Measurements from ENCODE around the gene DECR2.

DECR2 gene

DNA sequence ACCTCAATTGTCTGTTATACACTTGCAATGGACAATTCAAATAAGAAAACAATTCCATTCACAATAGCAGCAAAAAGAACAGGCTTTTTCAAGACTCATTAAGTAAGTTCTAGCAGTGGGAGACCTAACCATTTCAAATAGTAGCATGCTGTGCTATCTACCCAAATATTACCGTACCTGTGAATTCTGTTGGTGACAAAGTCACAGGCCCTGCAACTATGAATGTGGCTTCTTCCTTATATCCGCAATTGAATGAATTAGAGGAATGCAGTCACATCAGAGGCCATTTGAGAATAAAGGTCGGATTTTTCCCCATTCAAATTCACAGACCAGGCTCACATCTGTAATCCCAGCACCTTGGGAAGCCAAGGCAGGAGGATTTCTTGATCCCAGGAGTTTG, 5.5 kb upstream of the DECR2 start:
- H3K9me3 Mint-ChIP-seq = peaks cover 4% of the 10 kb centered on the region
- peaks cover 7% of the 10 kb centered on the region for H3K27me3 Mint-ChIP-seq (ENCODE audit: low read depth, poor library complexity)
- H3K27ac Mint-ChIP-seq = peak overlapping the region; percentile 97
- no peak for DNase-seq
- H3K4me1 Mint-ChIP-seq = peaks cover 31% of the 10 kb centered on the region
- peaks cover 9% of the 10 kb centered on the region for H3K36me3 Mint-ChIP-seq (ENCODE audit: low read depth)
- H3K4me3 Mint-ChIP-seq = peak overlapping the region; percentile 94
- TF ChIP-seq, protein P1, sequence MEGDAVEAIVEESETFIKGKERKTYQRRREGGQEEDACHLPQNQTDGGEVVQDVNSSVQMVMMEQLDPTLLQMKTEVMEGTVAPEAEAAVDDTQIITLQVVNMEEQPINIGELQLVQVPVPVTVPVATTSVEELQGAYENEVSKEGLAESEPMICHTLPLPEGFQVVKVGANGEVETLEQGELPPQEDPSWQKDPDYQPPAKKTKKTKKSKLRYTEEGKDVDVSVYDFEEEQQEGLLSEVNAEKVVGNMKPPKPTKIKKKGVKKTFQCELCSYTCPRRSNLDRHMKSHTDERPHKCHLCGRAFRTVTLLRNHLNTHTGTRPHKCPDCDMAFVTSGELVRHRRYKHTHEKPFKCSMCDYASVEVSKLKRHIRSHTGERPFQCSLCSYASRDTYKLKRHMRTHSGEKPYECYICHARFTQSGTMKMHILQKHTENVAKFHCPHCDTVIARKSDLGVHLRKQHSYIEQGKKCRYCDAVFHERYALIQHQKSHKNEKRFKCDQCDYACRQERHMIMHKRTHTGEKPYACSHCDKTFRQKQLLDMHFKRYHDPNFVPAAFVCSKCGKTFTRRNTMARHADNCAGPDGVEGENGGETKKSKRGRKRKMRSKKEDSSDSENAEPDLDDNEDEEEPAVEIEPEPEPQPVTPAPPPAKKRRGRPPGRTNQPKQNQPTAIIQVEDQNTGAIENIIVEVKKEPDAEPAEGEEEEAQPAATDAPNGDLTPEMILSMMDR (IDR thresholded peaks at IDR 0.05) = no peak

DNA sequence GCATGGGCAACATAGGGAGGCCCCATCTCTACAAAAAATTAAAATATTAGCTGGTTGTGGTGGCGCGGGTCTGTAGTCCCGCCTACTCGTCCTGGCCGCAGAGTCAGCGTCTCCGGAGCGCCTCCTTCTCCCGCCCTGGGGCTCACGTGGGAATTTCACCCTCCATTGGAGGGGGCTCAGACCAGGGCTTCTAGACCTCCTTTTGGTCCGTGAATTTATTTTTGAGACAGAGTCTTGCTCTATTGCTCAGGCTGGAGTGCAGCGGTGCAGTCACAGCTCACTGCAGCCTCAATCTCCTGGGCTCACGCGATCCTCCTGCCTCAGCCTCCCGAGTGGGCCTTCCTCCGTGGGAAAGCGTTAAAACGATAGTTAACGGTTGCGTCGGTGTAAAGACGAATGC, 5.1 kb upstream of the DECR2 start:
- H3K4me1 Mint-ChIP-seq = peaks cover 31% of the 10 kb centered on the region
- peaks cover 9% of the 10 kb centered on the region for H3K36me3 Mint-ChIP-seq (ENCODE audit: low read depth)
- H3K27me3 Mint-ChIP-seq (ENCODE audit: low read depth, poor library complexity) = peaks cover 7% of the 10 kb centered on the region
- peak; percentile 60 for DNase-seq
- TF ChIP-seq, protein P1 (IDR thresholded peaks at IDR 0.05) = no peak
- peak overlapping the region; percentile 94 for H3K4me3 Mint-ChIP-seq
- peak overlapping the region; percentile 97 for H3K27ac Mint-ChIP-seq
- H3K9me3 Mint-ChIP-seq = peaks cover 4% of the 10 kb centered on the region

DNA sequence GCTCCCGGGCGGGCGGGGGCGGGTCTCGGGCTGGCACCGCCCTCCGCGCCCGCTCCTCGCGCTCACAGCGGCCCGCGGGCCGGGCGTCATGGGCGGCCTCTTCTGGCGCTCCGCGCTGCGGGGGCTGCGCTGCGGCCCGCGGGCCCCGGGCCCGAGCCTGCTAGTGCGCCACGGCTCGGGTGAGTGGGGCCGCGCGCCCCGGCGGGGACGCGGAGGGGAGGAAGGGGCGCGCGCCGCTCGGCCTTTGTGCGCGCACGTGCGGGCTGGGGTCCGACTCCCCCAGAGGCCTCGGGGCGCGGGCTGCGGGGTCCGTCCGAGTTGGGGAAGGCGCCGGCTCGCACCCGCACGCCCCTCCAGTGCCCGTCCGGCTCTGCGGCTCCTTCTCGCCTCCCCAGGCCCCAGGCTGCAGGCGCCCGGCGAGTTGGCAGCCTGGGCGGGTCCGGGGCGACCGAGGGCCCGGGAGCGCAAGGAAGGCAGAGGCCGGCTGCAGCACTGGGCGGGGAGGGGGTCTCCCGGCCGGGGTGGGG, 4.5 kb upstream of the DECR2 start, which contains the start of gene NME4:
TSS of gene NME4 (plus strand) at position 65 of the 527 bp plus-strand sequence. CDS start at position 89, 24 bp downstream.
- H3K36me3 Mint-ChIP-seq (ENCODE audit: low read depth) = peaks cover 4% of the 10 kb centered on the region
- H3K27ac Mint-ChIP-seq = peak within 1 kb of the TSS; percentile 97
- peak; percentile 59 for DNase-seq
- H3K4me3 Mint-ChIP-seq = peak within 1 kb of the TSS; percentile 94
- H3K27me3 Mint-ChIP-seq (ENCODE audit: low read depth, poor library complexity) = peaks cover 7% of the 10 kb centered on the region
- H3K4me1 Mint-ChIP-seq = peaks cover 31% of the 10 kb centered on the region
- TF ChIP-seq, protein P1 (IDR thresholded peaks at IDR 0.05) = no peak
- H3K9me3 Mint-ChIP-seq = peaks cover 4% of the 10 kb centered on the region

DNA sequence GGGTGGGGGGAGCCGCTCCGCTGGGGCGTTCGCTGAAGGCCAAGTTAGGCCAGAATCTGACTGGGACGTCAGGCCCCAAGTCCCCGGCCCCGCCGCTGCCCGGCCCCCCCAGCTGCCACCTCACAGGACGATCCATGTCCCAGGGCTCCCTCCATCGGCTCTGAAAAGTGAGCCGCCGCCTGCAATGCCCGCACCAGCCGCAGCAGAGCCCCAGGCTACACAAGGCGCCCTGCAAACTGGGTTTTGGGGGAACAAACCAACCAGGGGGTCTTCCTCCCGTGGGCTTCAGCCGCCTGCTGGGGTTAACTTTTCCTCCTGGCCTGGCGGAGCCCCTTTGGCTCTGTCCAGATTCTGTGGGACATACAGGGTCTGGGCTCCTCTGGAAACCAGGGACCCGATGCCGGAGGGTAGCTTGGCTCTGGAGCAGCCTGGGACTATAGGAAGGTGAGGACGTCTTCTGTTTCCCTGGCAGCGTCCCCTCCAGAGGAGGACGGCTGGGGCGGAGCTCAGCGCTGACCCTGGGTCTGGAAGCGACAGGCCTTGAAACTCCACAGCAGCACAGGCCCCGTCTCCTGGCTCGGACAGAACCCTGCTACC, 3.9 kb upstream of the DECR2 start:
- peaks cover 4% of the 10 kb centered on the region for H3K36me3 Mint-ChIP-seq (ENCODE audit: low read depth)
- DNase-seq = peak; percentile 80
- peaks cover 7% of the 10 kb centered on the region for H3K27me3 Mint-ChIP-seq (ENCODE audit: low read depth, poor library complexity)
- H3K27ac Mint-ChIP-seq = peak overlapping the region; percentile 85
- peaks cover 31% of the 10 kb centered on the region for H3K4me1 Mint-ChIP-seq
- H3K9me3 Mint-ChIP-seq = peaks cover 3% of the 10 kb centered on the region
- peak overlapping the region; percentile 77 for H3K4me3 Mint-ChIP-seq
- TF ChIP-seq, protein P1 (IDR thresholded peaks at IDR 0.05) = peak; percentile 20

DNA sequence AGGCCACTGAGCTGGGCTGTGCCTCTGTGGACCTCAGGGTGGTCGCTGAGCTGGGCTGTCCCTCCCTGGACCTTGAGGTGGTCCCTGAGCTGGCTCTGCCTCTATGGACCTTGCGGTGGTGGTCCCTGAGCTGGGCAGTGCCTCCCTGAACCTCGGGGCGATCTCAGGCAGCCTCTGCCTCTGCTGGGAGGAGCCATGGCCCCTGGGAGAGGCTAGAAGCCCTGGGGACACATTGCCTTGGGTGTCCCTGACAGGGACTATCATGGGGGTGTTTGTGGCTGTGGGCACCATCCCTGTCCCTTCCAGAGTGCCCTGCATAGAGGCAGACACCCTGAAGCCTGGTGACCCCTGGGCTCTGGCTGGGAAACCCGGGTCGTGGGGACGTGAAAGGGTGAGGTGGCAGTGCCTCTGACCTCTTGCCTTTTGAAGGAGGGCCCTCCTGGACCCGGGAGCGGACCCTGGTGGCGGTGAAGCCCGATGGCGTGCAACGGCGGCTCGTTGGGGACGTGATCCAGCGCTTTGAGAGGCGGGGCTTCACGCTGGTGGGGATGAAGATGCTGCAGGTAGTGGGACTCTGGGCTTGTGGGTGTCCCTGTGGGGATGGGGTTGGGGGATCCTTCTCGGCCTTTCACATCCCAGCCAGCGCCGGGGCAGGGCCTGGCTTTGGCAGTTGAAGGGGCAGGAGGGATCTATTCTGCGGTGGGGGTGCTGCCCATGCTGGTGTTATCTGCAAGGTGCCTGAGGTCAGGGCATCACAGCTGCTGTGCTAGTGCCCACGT, 2.9 kb upstream of the DECR2 start:
- Mint-ChIP-seq H3K4me1 (peaks cover 31% of the 10 kb centered on the region), H3K36me3 (ENCODE audit: low read depth) (peaks cover 4% of the 10 kb centered on the region), H3K27me3 (ENCODE audit: low read depth, poor library complexity) (peaks cover 7% of the 10 kb centered on the region), H3K27ac (peak overlapping the region; percentile 85), H3K4me3 (peak overlapping the region; percentile 77), H3K9me3 (no peaks in the 10 kb centered on the region)
- no peak for DNase-seq
- TF ChIP-seq, protein P1 (IDR thresholded peaks at IDR 0.05) = no peak
